Measurements from ENCODE around the gene HIP1R.

- TF ChIP-seq, protein P1, sequence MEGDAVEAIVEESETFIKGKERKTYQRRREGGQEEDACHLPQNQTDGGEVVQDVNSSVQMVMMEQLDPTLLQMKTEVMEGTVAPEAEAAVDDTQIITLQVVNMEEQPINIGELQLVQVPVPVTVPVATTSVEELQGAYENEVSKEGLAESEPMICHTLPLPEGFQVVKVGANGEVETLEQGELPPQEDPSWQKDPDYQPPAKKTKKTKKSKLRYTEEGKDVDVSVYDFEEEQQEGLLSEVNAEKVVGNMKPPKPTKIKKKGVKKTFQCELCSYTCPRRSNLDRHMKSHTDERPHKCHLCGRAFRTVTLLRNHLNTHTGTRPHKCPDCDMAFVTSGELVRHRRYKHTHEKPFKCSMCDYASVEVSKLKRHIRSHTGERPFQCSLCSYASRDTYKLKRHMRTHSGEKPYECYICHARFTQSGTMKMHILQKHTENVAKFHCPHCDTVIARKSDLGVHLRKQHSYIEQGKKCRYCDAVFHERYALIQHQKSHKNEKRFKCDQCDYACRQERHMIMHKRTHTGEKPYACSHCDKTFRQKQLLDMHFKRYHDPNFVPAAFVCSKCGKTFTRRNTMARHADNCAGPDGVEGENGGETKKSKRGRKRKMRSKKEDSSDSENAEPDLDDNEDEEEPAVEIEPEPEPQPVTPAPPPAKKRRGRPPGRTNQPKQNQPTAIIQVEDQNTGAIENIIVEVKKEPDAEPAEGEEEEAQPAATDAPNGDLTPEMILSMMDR (IDR thresholded peaks at IDR 0.05 in 8 of 11, conservative IDR thresholded peaks at IDR 0.05 in 3 of 11) = no peak
- no peak for TF ChIP-seq POLR2AphosphoS5 (IDR thresholded peaks at IDR 0.05)
- TF ChIP-seq POLR2A (IDR thresholded peaks at IDR 0.05) = no peak
These were observed 7.5 kb downstream of the HIP1R start for GRCh38 chr12:122842505-122843405.
